Endodermal cell (in vitro differentiated cells): Measurements from ENCODE around the gene GRIK4. TPM values are rescaled to one million over a fixed set of nuclear protein-coding genes. Genes with fewer than 3 reads are reported as not detected.
A peak's percentile ranks its signal among the peaks of the same experiment; 100 is the strongest.

ENCODE experiments used
- DNase-seq: peaks from one replicate; pipeline ENCODE4 v3.0.0-alpha.2; 2017
- H3K27ac ChIP-seq: 2 replicates; pipeline ENCODE4 v1.5.1; 2013; ENCODE audit warnings: mild to moderate bottlenecking, low read depth, low read length, moderate library complexity
- H3K27me3 ChIP-seq: 2 replicates; pipeline ENCODE4 v1.6.1; 2013; ENCODE audit warnings: mild to moderate bottlenecking, low read length, moderate library complexity; ENCODE audit not compliant: insufficient read depth, control insufficient read depth, poor library complexity, severe bottlenecking
- H3K36me3 ChIP-seq: 2 replicates; pipeline ENCODE4 v1.7.0; 2013; ENCODE audit warnings: mild to moderate bottlenecking, low read length, moderate library complexity; ENCODE audit not compliant: control insufficient read depth, insufficient read depth
- H3K4me1 ChIP-seq: one replicate; pipeline ENCODE4 v1.7.0; 2013; ENCODE audit warnings: low read length; ENCODE audit not compliant: control insufficient read depth, insufficient read depth
- H3K4me3 ChIP-seq: 2 replicates; pipeline ENCODE4 v1.5.1; 2013; ENCODE audit warnings: mild to moderate bottlenecking, low read length, moderate library complexity
- H3K9ac ChIP-seq: 2 replicates; pipeline ENCODE4 v1.6.1; 2013; ENCODE audit warnings: mild to moderate bottlenecking, low read length, moderate library complexity; ENCODE audit not compliant: poor library complexity, severe bottlenecking; ENCODE audit errors: extremely low read depth
- H3K9me3 ChIP-seq: 2 replicates; pipeline ENCODE4 v1.6.1; 2013; ENCODE audit warnings: mild to moderate bottlenecking, low read length, moderate library complexity; ENCODE audit not compliant: control insufficient read depth
- H3K27ac Mint-ChIP-seq: 2 replicates; pipeline ENCODE4 v1.8.0; 2020; ENCODE audit warnings: mixed read lengths
- H3K27me3 Mint-ChIP-seq: 2 replicates; pipeline ENCODE4 v1.8.0; 2021; ENCODE audit warnings: mild to moderate bottlenecking, mixed read lengths; ENCODE audit not compliant: insufficient read depth
- H3K36me3 Mint-ChIP-seq: 2 replicates; pipeline ENCODE4 v1.8.0; 2020; ENCODE audit warnings: low read depth, mixed read lengths
- H3K4me1 Mint-ChIP-seq: 2 replicates; pipeline ENCODE4 v1.8.0; 2020; ENCODE audit warnings: mixed read lengths
- H3K4me3 Mint-ChIP-seq: 2 replicates; pipeline ENCODE4 v1.8.0; 2020; ENCODE audit warnings: mild to moderate bottlenecking, moderate library complexity, mixed read lengths
- H3K9me3 Mint-ChIP-seq: 2 replicates; pipeline ENCODE4 v1.8.0; 2020; ENCODE audit warnings: mild to moderate bottlenecking, mixed read lengths
- CTCF ChIP-seq: fragments of 200-600 bp; sonication (generic); conservative IDR thresholded peaks from 2 replicates; pipeline ENCODE4 v1.5.0; 2021; ENCODE audit warnings: antibody characterized with exemption, mild to moderate bottlenecking
- WGBS, 2 experiments: methylation state at CpG; one replicate each; pipeline versions ENCODE4 v1.1.5 to v1.1.7; 2013; ENCODE audit warnings: missing lambda C conversion rate in 2 of 2, mixed read lengths in 1 of 2; ENCODE audit not compliant: insufficient coverage in 1 of 2, insufficient read length in 1 of 2; 5-methylcytosine and 5-hydroxymethylcytosine counted together
- total RNA-seq, 2 donors: library from RNA; stranded (reverse); fragmentation: NEBNext Ultra II Directional in 1 of 2; extraction: Animal tissue kit (Norgen Biotek cat#: 25700) in 1 of 2; gene quantifications; 2 replicates in 1 of 2; 3 replicates in 1 of 2; pipeline ENCODE4 v1.2.1, GENCODE V29; 2021

GRIK4 gene
- total RNA-seq, 2 donors from 2014 or later = 1.7 to 3.5 TPM

GRCh38 chr11:120522021-120522420 is 10.5 kb downstream of the GRIK4 start:
- no peak overlapping the region for H3K4me3 Mint-ChIP-seq
- 95% methylated on average over 5 to 11 of the region's 11 CpGs for WGBS, 2 experiments
- H3K36me3 ChIP-seq = no peaks in the 10 kb centered on the region
- H3K9ac ChIP-seq = no peak overlapping the region
- no peaks in the 10 kb centered on the region for H3K27me3 ChIP-seq
- no peaks in the 10 kb centered on the region for H3K9me3 Mint-ChIP-seq
- peaks cover 3% of the 10 kb centered on the region for H3K4me1 ChIP-seq
- H3K36me3 Mint-ChIP-seq = no peaks in the 10 kb centered on the region
- no peaks in the 10 kb centered on the region for H3K9me3 ChIP-seq
- no peak overlapping the region for H3K27ac Mint-ChIP-seq
- H3K27ac ChIP-seq = no peak overlapping the region
- peaks cover 11% of the 10 kb centered on the region for H3K27me3 Mint-ChIP-seq
- DNase-seq = no peak
- TF ChIP-seq CTCF = no peak
- H3K4me3 ChIP-seq = no peak overlapping the region
- peaks cover 20% of the 10 kb centered on the region for H3K4me1 Mint-ChIP-seq

GRCh38 chr11:120522736-120523135 is 11.2 kb downstream of the GRIK4 start:
- 88 to 100% methylated on average over 3 of the region's 3 CpGs for WGBS, 2 experiments

GRCh38 chr11:120523196-120523595 is 11.6 kb downstream of the GRIK4 start:
- peaks cover 10% of the 10 kb centered on the region for H3K27me3 Mint-ChIP-seq
- peaks cover 11% of the 10 kb centered on the region for H3K4me1 Mint-ChIP-seq
- Histone ChIP-seq H3K27me3 (no peaks in the 10 kb centered on the region), H3K9ac (no peak overlapping the region), H3K4me3 (no peak overlapping the region), H3K9me3 (no peaks in the 10 kb centered on the region), H3K27ac (no peak overlapping the region), H3K4me1 (peaks cover 9% of the 10 kb centered on the region), H3K36me3 (no peaks in the 10 kb centered on the region)
- DNase-seq = peak; percentile 68
- peak overlapping the region; percentile 4 for H3K4me3 Mint-ChIP-seq
- H3K9me3 Mint-ChIP-seq = no peaks in the 10 kb centered on the region
- H3K27ac Mint-ChIP-seq = peak overlapping the region; percentile 25
- WGBS, 2 experiments = 61 to 71% methylated on average over 7 to 12 of the region's 12 CpGs
- TF ChIP-seq CTCF = no peak
- no peaks in the 10 kb centered on the region for H3K36me3 Mint-ChIP-seq

More at GRCh38 chr11:120522736-120523135, 11.2 kb downstream of the GRIK4 start:
- no peak overlapping the region for H3K4me3 ChIP-seq
- no peak overlapping the region for H3K27ac ChIP-seq
- Mint-ChIP-seq H3K9me3 (no peaks in the 10 kb centered on the region), H3K4me3 (peak overlapping the region; percentile 4), H3K36me3 (no peaks in the 10 kb centered on the region), H3K27me3 (peaks cover 10% of the 10 kb centered on the region), H3K27ac (peak overlapping the region; percentile 25), H3K4me1 (peaks cover 15% of the 10 kb centered on the region)
- H3K9me3 ChIP-seq = no peaks in the 10 kb centered on the region
- no peak overlapping the region for H3K9ac ChIP-seq
- no peak for DNase-seq
- H3K36me3 ChIP-seq = no peaks in the 10 kb centered on the region
- H3K4me1 ChIP-seq = peaks cover 9% of the 10 kb centered on the region
- no peak for TF ChIP-seq CTCF
- no peaks in the 10 kb centered on the region for H3K27me3 ChIP-seq
